Fibroblast of the aortic adventitia (primary cell): Measurements from ENCODE around the gene TEX2. TPM values are rescaled to one million over a fixed set of nuclear protein-coding genes. Genes with fewer than 3 reads are reported as not detected.
A peak's percentile ranks its signal among the peaks of the same experiment; 100 is the strongest.

ENCODE experiments used
- DNase-seq: peaks from one replicate; pipeline ENCODE4 v3.0.0-alpha.2; 2010; ENCODE audit warnings: low read depth
- H3K4me3 ChIP-seq: 2 replicates; pipeline ENCODE4 v1.5.1; 2011; ENCODE audit warnings: low read depth, mild to moderate bottlenecking, control low read depth, low read length, moderate library complexity
- total RNA-seq: library from RNA; depleted of rRNA; stranded (reverse); fragments of >200 nt; gene quantifications from 2 replicates; pipeline ENCODE4 v1.2.3, GENCODE V29; 2012; ENCODE audit warnings: low replicate concordance
- TF ChIP-seq, protein P1 (sequence below): IDR thresholded peaks from 2 replicates; pipeline ENCODE4 v1.5.1; 2011; ENCODE audit warnings: mild to moderate bottlenecking, low read length, control low read depth, inconsistent platforms; ENCODE audit not compliant: insufficient read depth

Gene TEX2
- total RNA-seq, 1 donor = 24.6 TPM

GRCh38 chr17:64160378-64160777 is 102.7 kb downstream of the TEX2 start:
- H3K4me3 ChIP-seq = no peak overlapping the region
- no peak for DNase-seq
- TF ChIP-seq, protein P1, sequence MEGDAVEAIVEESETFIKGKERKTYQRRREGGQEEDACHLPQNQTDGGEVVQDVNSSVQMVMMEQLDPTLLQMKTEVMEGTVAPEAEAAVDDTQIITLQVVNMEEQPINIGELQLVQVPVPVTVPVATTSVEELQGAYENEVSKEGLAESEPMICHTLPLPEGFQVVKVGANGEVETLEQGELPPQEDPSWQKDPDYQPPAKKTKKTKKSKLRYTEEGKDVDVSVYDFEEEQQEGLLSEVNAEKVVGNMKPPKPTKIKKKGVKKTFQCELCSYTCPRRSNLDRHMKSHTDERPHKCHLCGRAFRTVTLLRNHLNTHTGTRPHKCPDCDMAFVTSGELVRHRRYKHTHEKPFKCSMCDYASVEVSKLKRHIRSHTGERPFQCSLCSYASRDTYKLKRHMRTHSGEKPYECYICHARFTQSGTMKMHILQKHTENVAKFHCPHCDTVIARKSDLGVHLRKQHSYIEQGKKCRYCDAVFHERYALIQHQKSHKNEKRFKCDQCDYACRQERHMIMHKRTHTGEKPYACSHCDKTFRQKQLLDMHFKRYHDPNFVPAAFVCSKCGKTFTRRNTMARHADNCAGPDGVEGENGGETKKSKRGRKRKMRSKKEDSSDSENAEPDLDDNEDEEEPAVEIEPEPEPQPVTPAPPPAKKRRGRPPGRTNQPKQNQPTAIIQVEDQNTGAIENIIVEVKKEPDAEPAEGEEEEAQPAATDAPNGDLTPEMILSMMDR = no peak

DNA sequence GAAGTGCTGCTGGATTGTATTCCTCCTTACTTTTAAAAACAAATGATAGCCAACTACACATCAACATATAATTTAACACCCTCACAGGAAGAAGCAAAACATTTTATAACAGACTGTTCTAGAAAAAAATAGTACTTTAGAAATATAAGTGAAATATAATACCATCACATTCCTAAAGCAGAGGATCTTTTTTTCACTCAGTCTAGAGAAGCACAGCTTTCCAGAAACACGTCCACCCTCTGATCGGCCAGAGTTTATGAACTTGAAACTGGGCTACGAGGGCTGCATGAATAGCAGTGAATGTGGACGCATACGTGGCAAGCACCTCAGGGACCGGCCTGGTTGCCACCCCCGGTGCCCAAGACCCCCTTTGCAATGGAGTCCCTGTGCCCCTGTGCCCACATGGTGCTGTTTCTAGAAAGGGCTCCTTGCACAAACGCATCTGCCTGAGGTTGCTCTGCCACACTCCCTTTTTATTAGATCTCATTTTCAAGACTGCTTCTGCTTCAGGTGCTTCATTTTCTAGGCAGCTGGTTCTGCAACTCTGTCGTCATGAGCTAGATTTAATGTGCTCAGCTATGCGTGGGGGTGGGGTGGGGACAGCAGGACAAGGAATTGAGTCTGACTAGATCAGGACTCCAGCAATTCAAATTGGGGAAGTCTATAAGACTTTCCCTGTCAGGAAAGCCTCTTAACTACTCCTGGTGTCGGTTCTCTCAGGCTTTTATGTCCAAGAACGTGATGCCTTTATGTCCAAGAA is 104.0 kb downstream of the TEX2 start:
- TF ChIP-seq, protein P1 = no peak
- no peak overlapping the region for H3K4me3 ChIP-seq
- no peak for DNase-seq

GRCh38 chr17:64158406-64158805 is 104.7 kb downstream of the TEX2 start:
- no peak overlapping the region for H3K4me3 ChIP-seq
- DNase-seq = no peak
- TF ChIP-seq, protein P1 = no peak

DNA sequence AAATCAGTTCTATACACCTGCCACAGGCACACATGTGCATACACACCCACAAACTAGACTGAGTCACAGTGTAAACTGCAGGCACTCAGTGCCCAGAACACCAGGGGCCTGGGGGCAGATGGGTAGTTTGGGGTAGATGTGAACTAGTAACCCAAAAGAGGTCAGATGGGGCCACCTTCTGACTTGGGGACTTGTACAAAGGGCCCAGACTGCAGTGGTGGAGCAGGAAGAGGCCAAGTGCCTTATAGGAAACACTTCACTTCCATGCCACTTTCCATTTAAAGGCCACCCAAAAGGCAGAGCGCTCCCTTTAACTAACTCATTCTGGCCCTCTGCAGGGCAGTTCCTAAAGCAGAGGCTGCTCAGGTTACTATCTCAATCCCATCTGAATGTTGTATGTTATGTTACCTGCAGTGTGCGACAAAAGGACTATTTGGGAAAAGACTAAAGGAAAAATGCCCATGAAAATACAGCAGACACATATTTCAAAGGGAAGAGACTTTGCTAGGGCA is 105.3 kb downstream of the TEX2 start:
- no peak overlapping the region for H3K4me3 ChIP-seq
- TF ChIP-seq, protein P1 = no peak
- DNase-seq = no peak

DNA sequence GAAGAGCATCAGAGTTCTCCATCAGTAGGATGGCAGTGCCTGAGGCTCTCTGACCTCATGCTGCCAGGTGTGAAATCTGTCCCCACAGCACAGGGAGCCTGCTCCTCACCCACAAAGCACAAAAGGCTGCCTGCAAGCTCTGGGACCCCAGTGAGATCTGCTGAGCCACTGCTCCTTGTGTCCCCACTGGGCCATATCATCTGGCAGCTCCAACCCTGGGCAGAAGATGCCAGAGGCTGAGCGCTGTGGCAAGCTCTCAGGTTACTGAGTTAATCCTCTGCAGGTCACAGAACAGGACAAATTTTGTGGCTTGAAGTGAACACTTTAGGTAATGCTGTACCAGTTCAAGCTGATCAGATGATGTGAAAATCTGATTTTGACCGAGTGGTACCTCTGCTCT is 106.4 kb downstream of the TEX2 start:
- no peak overlapping the region for H3K4me3 ChIP-seq
- TF ChIP-seq, protein P1 = no peak
- no peak for DNase-seq

GRCh38 chr17:64155751-64156544 is 107.1 kb downstream of the TEX2 start:
- H3K4me3 ChIP-seq = no peak overlapping the region
- TF ChIP-seq, protein P1 = peak; percentile 3
- peak; percentile 51 for DNase-seq
